22Rv1 (cell line): ENCODE results near the gene EXOC3L1.

Experiments
- CTCF ChIP-seq: fragments of 450-650 bp; IDR thresholded peaks from 2 replicates; pipeline ENCODE4 v1.5.1; 2017; ENCODE audit warnings: mild to moderate bottlenecking
- ZFX ChIP-seq: fragments of 450-650 bp; IDR thresholded peaks from 2 replicates; pipeline ENCODE4 v1.6.1; 2017; ENCODE audit warnings: antibody characterized with exemption, borderline replicate concordance

- TF ChIP-seq CTCF (no peak), ZFX (no peak)
These were observed 31.9 kb downstream of the EXOC3L1 start for GRCh38 chr16:67157892-67158635.
